ENCODE results near the gene TIGD3. TPM values are rescaled to one million over a fixed set of nuclear protein-coding genes. Genes with fewer than 3 reads are reported as not detected.

Gene TIGD3
- total RNA-seq, 1 donor from 2014 or later, result 0.10 TPM

DNA sequence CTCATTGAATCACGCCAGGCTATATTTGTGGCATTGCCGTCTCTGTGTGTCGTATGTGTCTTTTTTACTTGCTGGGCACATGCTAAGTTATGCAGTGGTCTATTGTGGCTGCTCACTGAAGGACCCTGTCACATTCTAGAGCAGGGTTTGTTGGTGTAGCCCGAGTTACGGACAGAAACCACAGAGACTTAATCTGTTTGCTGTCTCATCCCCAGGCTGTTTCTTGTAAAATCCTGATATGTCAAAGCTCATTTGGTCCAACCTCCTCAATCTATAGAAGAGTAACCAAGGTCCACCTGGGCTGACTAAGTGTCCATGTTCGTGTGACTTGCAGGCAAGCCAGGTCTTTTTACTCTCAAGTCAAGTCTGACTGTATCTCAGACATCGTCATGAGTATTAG is 15.9 kb upstream of the TIGD3 start:
- Mint-ChIP-seq H3K36me3 (ENCODE audit: low read depth) (peaks cover 22% of the 10 kb centered on the region), H3K27me3 (ENCODE audit: low read depth) (no peaks in the 10 kb centered on the region), H3K9me3 (ENCODE audit: low read depth) (no peaks in the 10 kb centered on the region), H3K4me3 (ENCODE audit: unreplicated experiment) (no peak overlapping the region), H3K27ac (ENCODE audit: unreplicated experiment) (no peak overlapping the region), H3K4me1 (ENCODE audit: low read depth) (peaks cover 23% of the 10 kb centered on the region)
- no peak for DNase-seq (ENCODE audit: low spot score)
- TF ChIP-seq, protein P1, sequence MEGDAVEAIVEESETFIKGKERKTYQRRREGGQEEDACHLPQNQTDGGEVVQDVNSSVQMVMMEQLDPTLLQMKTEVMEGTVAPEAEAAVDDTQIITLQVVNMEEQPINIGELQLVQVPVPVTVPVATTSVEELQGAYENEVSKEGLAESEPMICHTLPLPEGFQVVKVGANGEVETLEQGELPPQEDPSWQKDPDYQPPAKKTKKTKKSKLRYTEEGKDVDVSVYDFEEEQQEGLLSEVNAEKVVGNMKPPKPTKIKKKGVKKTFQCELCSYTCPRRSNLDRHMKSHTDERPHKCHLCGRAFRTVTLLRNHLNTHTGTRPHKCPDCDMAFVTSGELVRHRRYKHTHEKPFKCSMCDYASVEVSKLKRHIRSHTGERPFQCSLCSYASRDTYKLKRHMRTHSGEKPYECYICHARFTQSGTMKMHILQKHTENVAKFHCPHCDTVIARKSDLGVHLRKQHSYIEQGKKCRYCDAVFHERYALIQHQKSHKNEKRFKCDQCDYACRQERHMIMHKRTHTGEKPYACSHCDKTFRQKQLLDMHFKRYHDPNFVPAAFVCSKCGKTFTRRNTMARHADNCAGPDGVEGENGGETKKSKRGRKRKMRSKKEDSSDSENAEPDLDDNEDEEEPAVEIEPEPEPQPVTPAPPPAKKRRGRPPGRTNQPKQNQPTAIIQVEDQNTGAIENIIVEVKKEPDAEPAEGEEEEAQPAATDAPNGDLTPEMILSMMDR (IDR thresholded peaks at IDR 0.05), result no peak

DNA sequence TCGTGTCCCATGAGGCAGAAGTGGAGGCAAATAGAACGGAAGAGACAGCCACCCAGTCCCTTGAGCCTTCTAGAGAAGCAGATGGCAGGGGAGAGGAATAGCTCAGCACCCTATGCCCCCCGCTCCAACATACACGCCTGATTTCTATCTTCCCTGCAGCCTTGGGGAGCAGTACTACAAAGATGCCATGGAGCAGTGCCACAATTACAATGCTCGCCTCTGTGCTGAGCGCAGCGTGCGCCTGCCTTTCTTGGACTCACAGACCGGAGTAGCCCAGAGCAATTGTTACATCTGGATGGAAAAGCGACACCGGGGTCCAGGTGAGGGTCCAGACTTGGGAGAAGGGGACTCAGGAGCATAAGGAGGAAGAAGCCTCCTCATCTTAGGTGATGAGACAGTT is 14.3 kb upstream of the TIGD3 start:
- Mint-ChIP-seq H3K9me3 (ENCODE audit: low read depth) (no peaks in the 10 kb centered on the region), H3K4me3 (ENCODE audit: unreplicated experiment) (no peak overlapping the region), H3K4me1 (ENCODE audit: low read depth) (peaks cover 14% of the 10 kb centered on the region), H3K27me3 (ENCODE audit: low read depth) (no peaks in the 10 kb centered on the region), H3K36me3 (ENCODE audit: low read depth) (peaks cover 29% of the 10 kb centered on the region), H3K27ac (ENCODE audit: unreplicated experiment) (no peak overlapping the region)
- no peak for DNase-seq (ENCODE audit: low spot score)
- TF ChIP-seq, protein P1 (IDR thresholded peaks at IDR 0.05), result no peak

DNA sequence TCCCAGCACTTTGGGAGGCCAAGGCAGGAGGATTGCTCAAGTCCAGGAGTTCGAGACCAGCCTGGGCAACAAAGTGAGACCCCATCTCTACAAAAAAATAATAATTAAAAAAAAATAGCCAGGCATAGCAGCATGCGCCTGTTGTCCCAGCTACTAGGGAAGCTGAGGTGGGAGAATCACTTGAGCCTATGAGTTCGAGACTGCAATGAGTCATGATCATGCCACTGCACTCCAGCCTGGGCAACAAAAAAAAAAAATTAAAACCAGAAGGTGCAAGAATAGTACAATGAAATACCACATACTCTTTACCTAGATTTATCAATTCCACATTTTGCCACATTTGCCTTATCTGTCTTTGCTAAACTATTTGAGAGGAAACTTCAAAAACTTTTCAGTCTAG is 12.7 kb upstream of the TIGD3 start:
- no peak for DNase-seq (ENCODE audit: low spot score)
- Mint-ChIP-seq H3K27ac (ENCODE audit: unreplicated experiment) (peak overlapping the region; percentile 22), H3K4me3 (ENCODE audit: unreplicated experiment) (no peak overlapping the region), H3K27me3 (ENCODE audit: low read depth) (no peaks in the 10 kb centered on the region), H3K36me3 (ENCODE audit: low read depth) (peaks cover 41% of the 10 kb centered on the region), H3K9me3 (ENCODE audit: low read depth) (no peaks in the 10 kb centered on the region), H3K4me1 (ENCODE audit: low read depth) (peaks cover 7% of the 10 kb centered on the region)
- TF ChIP-seq, protein P1 (IDR thresholded peaks at IDR 0.05), result no peak

DNA sequence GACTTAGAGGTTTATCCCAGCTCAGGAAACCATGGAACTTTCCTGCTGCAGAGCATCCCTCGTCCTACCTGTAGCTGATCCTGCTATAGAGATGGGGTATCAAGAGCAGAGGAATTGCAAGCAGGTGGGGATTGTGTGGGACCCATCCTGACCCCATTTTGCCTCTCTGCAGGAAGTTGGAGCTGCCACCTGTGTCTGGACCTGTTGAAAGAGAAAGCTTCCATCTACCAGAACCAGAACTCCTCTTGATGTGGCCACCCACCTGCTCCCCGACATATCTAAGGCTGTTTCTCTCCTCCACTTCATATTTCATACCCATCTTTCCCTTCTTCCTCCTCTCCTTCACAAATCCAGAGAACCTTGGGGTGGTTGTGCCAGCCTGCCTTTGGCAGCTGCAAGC is 3.0 kb upstream of the TIGD3 start:
- Mint-ChIP-seq H3K27ac (ENCODE audit: unreplicated experiment) (peak overlapping the region; percentile 12), H3K4me1 (ENCODE audit: low read depth) (peaks cover 17% of the 10 kb centered on the region), H3K4me3 (ENCODE audit: unreplicated experiment) (no peak overlapping the region), H3K9me3 (ENCODE audit: low read depth) (no peaks in the 10 kb centered on the region), H3K27me3 (ENCODE audit: low read depth) (no peaks in the 10 kb centered on the region), H3K36me3 (ENCODE audit: low read depth) (peaks cover 18% of the 10 kb centered on the region)
- DNase-seq (ENCODE audit: low spot score), result no peak
- TF ChIP-seq, protein P1 (IDR thresholded peaks at IDR 0.05), result no peak

DNA sequence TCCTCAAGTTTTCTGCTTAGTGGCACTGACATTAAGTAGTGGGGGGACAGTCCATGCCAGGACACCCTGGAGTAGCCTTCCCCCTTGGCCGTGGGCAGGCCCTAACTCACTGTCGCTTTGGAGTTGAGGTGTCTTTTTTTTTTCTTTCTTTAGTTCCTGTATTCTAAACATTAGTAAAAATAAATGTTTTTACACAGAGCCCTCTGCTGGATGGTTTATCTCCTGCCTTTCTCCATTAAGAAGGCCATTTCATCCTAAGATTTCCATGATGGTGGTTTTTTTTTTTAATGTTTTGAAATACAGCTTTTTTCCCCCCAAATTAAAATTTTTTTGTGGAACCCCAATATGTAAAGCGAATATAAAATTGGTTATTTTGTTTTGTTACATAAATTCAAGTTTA is 1.8 kb upstream of the TIGD3 start:
- no peak overlapping the region for H3K27ac Mint-ChIP-seq (ENCODE audit: unreplicated experiment)

More for the DNA sequence above, 1.8 kb upstream of the TIGD3 start:
- peaks cover 17% of the 10 kb centered on the region for H3K4me1 Mint-ChIP-seq (ENCODE audit: low read depth)
- no peaks in the 10 kb centered on the region for H3K9me3 Mint-ChIP-seq (ENCODE audit: low read depth)
- TF ChIP-seq, protein P1 (IDR thresholded peaks at IDR 0.05), result peak; percentile 76
- H3K36me3 Mint-ChIP-seq (ENCODE audit: low read depth), result peaks cover 16% of the 10 kb centered on the region
- no peaks in the 10 kb centered on the region for H3K27me3 Mint-ChIP-seq (ENCODE audit: low read depth)
- DNase-seq (ENCODE audit: low spot score), result no peak
- H3K4me3 Mint-ChIP-seq (ENCODE audit: unreplicated experiment), result no peak overlapping the region

Measured in chondrocyte (in vitro differentiated cells).